ENCODE measurements around the gene IKZF1. TPM values are rescaled to one million over a fixed set of nuclear protein-coding genes. Genes with fewer than 3 reads are reported as not detected.
"Not testable (repeated sequence)": the region's sequence is repeated elsewhere in the genome, so short reads cannot be mapped to it uniquely, and the experiment has no call there.

The IKZF1 gene
- total RNA-seq, 1 donor from 2014 or later: 44.9 TPM

- peak overlapping the region; percentile 1 for H3K27ac ChIP-seq
- H3K36me3 ChIP-seq: no peaks in the 10 kb centered on the region
- no peak for DNase-seq (ENCODE audit: extremely low spot score in 2 of 2)
- no peak overlapping the region for H3K4me3 ChIP-seq
- intact Hi-C loops (cut with DNase I): no loop called here
- H3K27me3 ChIP-seq: no peaks in the 10 kb centered on the region
- TF ChIP-seq POLR2AphosphoS5 (IDR thresholded peaks at IDR 0.05; ENCODE audit: insufficient read depth in 1 of 2, low read depth in 1 of 2) (no peak), CTCF (IDR thresholded peaks at IDR 0.05) (no peak), POLR2A (IDR thresholded peaks at IDR 0.05) (no peak)
- H3K4me1 ChIP-seq: no peaks in the 10 kb centered on the region
- H3K9me3 ChIP-seq: no peaks in the 10 kb centered on the region
These were observed 28.7 kb downstream of the IKZF1 start for GRCh38 chr7:50333221-50333651.

GRCh38 chr7:50334341-50334994 lies 30.0 kb downstream of the IKZF1 start:
- Histone ChIP-seq H3K36me3 (no peaks in the 10 kb centered on the region), H3K4me1 (no peaks in the 10 kb centered on the region), H3K27ac (no peak overlapping the region), H3K9me3 (no peaks in the 10 kb centered on the region), H3K27me3 (no peaks in the 10 kb centered on the region), H3K4me3 (no peak overlapping the region)
- intact Hi-C loops (cut with DNase I): no loop called here
- DNase-seq (ENCODE audit: extremely low spot score in 2 of 2): no peak
- TF ChIP-seq CTCF (IDR thresholded peaks at IDR 0.05) (no peak), POLR2A (IDR thresholded peaks at IDR 0.05) (no peak), POLR2AphosphoS5 (IDR thresholded peaks at IDR 0.05; ENCODE audit: insufficient read depth in 1 of 2, low read depth in 1 of 2) (no peak)

- DNase-seq (ENCODE audit: extremely low spot score in 2 of 2): no peak
- no peaks in the 10 kb centered on the region for H3K36me3 ChIP-seq
- no peak overlapping the region for H3K4me3 ChIP-seq
- H3K27me3 ChIP-seq: no peaks in the 10 kb centered on the region
- no peaks in the 10 kb centered on the region for H3K4me1 ChIP-seq
- H3K9me3 ChIP-seq: no peaks in the 10 kb centered on the region
- intact Hi-C loops (cut with DNase I): no loop called here
- H3K27ac ChIP-seq: no peak overlapping the region
- TF ChIP-seq POLR2A (IDR thresholded peaks at IDR 0.05) (no peak), CTCF (IDR thresholded peaks at IDR 0.05) (no peak), POLR2AphosphoS5 (IDR thresholded peaks at IDR 0.05; ENCODE audit: insufficient read depth in 1 of 2, low read depth in 1 of 2) (no peak)
These were observed 30.8 kb downstream of the IKZF1 start for GRCh38 chr7:50335230-50335794.

GRCh38 chr7:50335795-50336754 lies 31.6 kb downstream of the IKZF1 start:
- Histone ChIP-seq H3K27me3 (no peaks in the 10 kb centered on the region), H3K27ac (peak overlapping the region; percentile 40), H3K9me3 (no peaks in the 10 kb centered on the region), H3K36me3 (no peaks in the 10 kb centered on the region), H3K4me3 (no peak overlapping the region), H3K4me1 (no peaks in the 10 kb centered on the region)
- intact Hi-C loops (cut with DNase I): no loop called here
- TF ChIP-seq POLR2AphosphoS5 (IDR thresholded peaks at IDR 0.05; ENCODE audit: insufficient read depth in 1 of 2, low read depth in 1 of 2) (no peak), POLR2A (IDR thresholded peaks at IDR 0.05) (no peak)
- no peak for DNase-seq (ENCODE audit: extremely low spot score in 2 of 2)

- Histone ChIP-seq H3K36me3 (no peaks in the 10 kb centered on the region), H3K9me3 (no peaks in the 10 kb centered on the region), H3K4me3 (no peak overlapping the region), H3K27me3 (no peaks in the 10 kb centered on the region), H3K4me1 (no peaks in the 10 kb centered on the region), H3K27ac (peak overlapping the region; percentile 40)
- intact Hi-C loops (cut with DNase I): no loop called here
- no peak for DNase-seq (ENCODE audit: extremely low spot score in 2 of 2)
- no peak for TF ChIP-seq POLR2AphosphoS5 (IDR thresholded peaks at IDR 0.05; ENCODE audit: insufficient read depth in 1 of 2, low read depth in 1 of 2)
- TF ChIP-seq POLR2A (IDR thresholded peaks at IDR 0.05): no peak
- TF ChIP-seq CTCF (IDR thresholded peaks at IDR 0.05): no peak
These were observed 32.6 kb downstream of the IKZF1 start for GRCh38 chr7:50336894-50337703.

- H3K27ac ChIP-seq; intact Hi-C loops (cut with DNase I); DNase-seq (ENCODE audit: extremely low spot score in 2 of 2); H3K9me3 ChIP-seq; H3K36me3 ChIP-seq; H3K27me3 ChIP-seq; H3K4me3 ChIP-seq; H3K4me1 ChIP-seq: not testable (repeated sequence)
These were observed 35.0 kb downstream of the IKZF1 start for GRCh38 chr7:50339472-50339871.
